ENCODE results near the gene RGS12. TPM values are rescaled to one million over a fixed set of nuclear protein-coding genes. Genes with fewer than 3 reads are reported as not detected.

The RGS12 gene
- total RNA-seq, 1 experiment from 2014 or later = 23.1 TPM

DNA sequence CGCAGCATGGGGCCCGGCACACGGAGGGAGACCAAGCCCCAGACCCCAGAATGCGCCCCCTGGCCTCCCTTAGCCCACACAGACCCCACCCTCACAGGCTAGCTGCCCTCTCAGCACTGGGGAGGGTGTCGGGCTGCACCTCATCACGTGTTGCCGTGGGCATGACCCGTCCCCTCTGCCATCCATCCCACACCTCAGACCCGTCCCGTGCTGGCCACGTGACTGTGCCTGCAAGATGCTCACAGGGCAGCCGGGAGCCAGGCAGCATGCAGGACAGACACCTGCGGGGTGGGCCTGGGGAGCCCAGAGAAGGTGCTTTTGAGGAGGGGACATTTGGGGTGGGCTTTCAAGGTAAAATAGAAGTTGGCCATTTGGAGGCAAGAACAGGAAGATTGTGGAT lies 39.0 kb upstream of the RGS12 start:
- TF ChIP-seq CTCF (IDR thresholded peaks at IDR 0.05; ENCODE audit: insufficient read depth in 1 of 2, low read depth in 1 of 2, low read length in 1 of 2, severe bottlenecking in 1 of 2, unreplicated experiment in 1 of 2) = no peak
- peak in 1 of 2 experiments; percentile 23 for DNase-seq
- intact Hi-C loops (cut with micrococcal nuclease; ENCODE audit: unreplicated experiment) = no loop called here
- H3K27me3 ChIP-seq (replicated peaks; ENCODE audit: control insufficient read depth, insufficient read depth, low read length) = no peaks in the 10 kb centered on the region
- no TSS peak for BruUV-seq (replicated peaks)
- H3K27me3 Mint-ChIP-seq (ENCODE audit: insufficient read depth, unreplicated experiment) = no peaks in the 10 kb centered on the region
- H3K36me3 Mint-ChIP-seq (ENCODE audit: insufficient read depth, unreplicated experiment) = no peaks in the 10 kb centered on the region
- CTCF ChIA-PET = no interaction called here
- no peak overlapping the region for H3K4me3 Mint-ChIP-seq (ENCODE audit: unreplicated experiment)
- H3K4me3 ChIP-seq (ENCODE audit: low read depth, low read length) = no peak overlapping the region
- H3K4me1 Mint-ChIP-seq (ENCODE audit: low read depth, unreplicated experiment) = no peaks in the 10 kb centered on the region
- H3K4me1 ChIP-seq = no peaks in the 10 kb centered on the region
- POLR2A ChIA-PET = no interaction called here
- H3K9me3 ChIP-seq = no peaks in the 10 kb centered on the region
- no peaks in the 10 kb centered on the region for H3K9me3 Mint-ChIP-seq (ENCODE audit: unreplicated experiment)
- no peaks in the 10 kb centered on the region for H3K36me3 ChIP-seq (ENCODE audit: control insufficient read depth, insufficient read depth, low read length)
- H3K27ac Mint-ChIP-seq (ENCODE audit: unreplicated experiment) = no peak overlapping the region

GRCh38 chr4:3254302-3255131 lies 38.3 kb upstream of the RGS12 start:
- H3K4me1 Mint-ChIP-seq (ENCODE audit: low read depth, unreplicated experiment) = no peaks in the 10 kb centered on the region
- ChIA-PET POLR2A (no interaction called here), CTCF (no interaction called here)
- H3K36me3 Mint-ChIP-seq (ENCODE audit: insufficient read depth, unreplicated experiment) = no peaks in the 10 kb centered on the region
- H3K4me1 ChIP-seq = no peaks in the 10 kb centered on the region
- H3K27me3 ChIP-seq (replicated peaks; ENCODE audit: control insufficient read depth, insufficient read depth, low read length) = no peaks in the 10 kb centered on the region
- H3K27ac Mint-ChIP-seq (ENCODE audit: unreplicated experiment) = no peak overlapping the region
- H3K27me3 Mint-ChIP-seq (ENCODE audit: insufficient read depth, unreplicated experiment) = no peaks in the 10 kb centered on the region
- H3K4me3 Mint-ChIP-seq (ENCODE audit: unreplicated experiment) = no peak overlapping the region
- intact Hi-C loops (cut with micrococcal nuclease; ENCODE audit: unreplicated experiment) = no loop called here
- H3K9me3 ChIP-seq = no peaks in the 10 kb centered on the region
- peak in 1 of 2 experiments; percentile 26 for DNase-seq
- H3K4me3 ChIP-seq (ENCODE audit: low read depth, low read length) = no peak overlapping the region
- no peak for TF ChIP-seq CTCF (IDR thresholded peaks at IDR 0.05; ENCODE audit: insufficient read depth in 1 of 2, low read depth in 1 of 2, low read length in 1 of 2, severe bottlenecking in 1 of 2, unreplicated experiment in 1 of 2)
- no peaks in the 10 kb centered on the region for H3K9me3 Mint-ChIP-seq (ENCODE audit: unreplicated experiment)
- no peaks in the 10 kb centered on the region for H3K36me3 ChIP-seq (ENCODE audit: control insufficient read depth, insufficient read depth, low read length)
- no TSS peak for BruUV-seq (replicated peaks)

- Mint-ChIP-seq H3K4me1 (ENCODE audit: low read depth, unreplicated experiment) (no peaks in the 10 kb centered on the region), H3K27ac (ENCODE audit: unreplicated experiment) (no peak overlapping the region), H3K4me3 (ENCODE audit: unreplicated experiment) (no peak overlapping the region), H3K9me3 (ENCODE audit: unreplicated experiment) (no peaks in the 10 kb centered on the region), H3K36me3 (ENCODE audit: insufficient read depth, unreplicated experiment) (no peaks in the 10 kb centered on the region), H3K27me3 (ENCODE audit: insufficient read depth, unreplicated experiment) (no peaks in the 10 kb centered on the region)
- Histone ChIP-seq H3K27me3 (replicated peaks; ENCODE audit: control insufficient read depth, insufficient read depth, low read length) (no peaks in the 10 kb centered on the region), H3K9me3 (no peaks in the 10 kb centered on the region), H3K36me3 (ENCODE audit: control insufficient read depth, insufficient read depth, low read length) (no peaks in the 10 kb centered on the region), H3K4me3 (ENCODE audit: low read depth, low read length) (no peak overlapping the region), H3K4me1 (no peaks in the 10 kb centered on the region)
- no TSS peak for BruUV-seq (replicated peaks)
- peak in 1 of 2 experiments; percentile 17 for DNase-seq
- CTCF ChIA-PET = no interaction called here
- intact Hi-C loops (cut with micrococcal nuclease; ENCODE audit: unreplicated experiment) = no loop called here
- TF ChIP-seq CTCF (IDR thresholded peaks at IDR 0.05; ENCODE audit: insufficient read depth in 1 of 2, low read depth in 1 of 2, low read length in 1 of 2, severe bottlenecking in 1 of 2, unreplicated experiment in 1 of 2) = no peak
- POLR2A ChIA-PET = no interaction called here
Observed at GRCh38 chr4:3255611-3256186, 37.1 kb upstream of the RGS12 start.

All from Caco-2 (cell line).